Non-pigmented ciliary epithelial cell (primary cell): ENCODE results near the gene SF3B2.
"Not testable (repeated sequence)": the region's sequence is repeated elsewhere in the genome, so short reads cannot be mapped to it uniquely, and the experiment has no call there.

ENCODE experiments used
- DNase-seq: peaks from one replicate; pipeline ENCODE4 v3.0.0-alpha.2; 2010; ENCODE audit warnings: low read depth

SF3B2 gene

GRCh38 chr11:66051766-66052663 is at the start of gene SF3B2:
Gene SF3B2, plus strand, starts transcription at chr11:66052364. Its CDS starts 21 bp downstream, at chr11:66052385.
- peak; percentile 89 for DNase-seq

- no peak for DNase-seq
Measured at GRCh38 chr11:66002648-66003225, 49.4 kb upstream of the SF3B2 start.

- DNase-seq, result no peak
Measured at GRCh38 chr11:66003291-66003690, 48.9 kb upstream of the SF3B2 start.

- no peak for DNase-seq
Measured at GRCh38 chr11:66004186-66004585, 48.0 kb upstream of the SF3B2 start.

GRCh38 chr11:66006134-66006890 is 45.9 kb upstream of the SF3B2 start:
- DNase-seq, result no peak

- no peak for DNase-seq
Measured at GRCh38 chr11:66006891-66007176, 45.3 kb upstream of the SF3B2 start.

- DNase-seq, result no peak
Measured at GRCh38 chr11:66007201-66007634, 44.9 kb upstream of the SF3B2 start.

- DNase-seq, result no peak
Measured at GRCh38 chr11:66008095-66008467, 44.1 kb upstream of the SF3B2 start.

GRCh38 chr11:66008468-66009101 is 43.6 kb upstream of the SF3B2 start:
- no peak for DNase-seq

GRCh38 chr11:66010036-66010435 is 42.1 kb upstream of the SF3B2 start:
- DNase-seq, result not testable (repeated sequence)

GRCh38 chr11:66011239-66011784 is 40.9 kb upstream of the SF3B2 start:
- DNase-seq, result no peak

- DNase-seq, result no peak
Measured at GRCh38 chr11:66011785-66012303, 40.3 kb upstream of the SF3B2 start, which contains the start of gene CST6. Gene CST6, plus strand, starts transcription at chr11:66012008. Its CDS starts 37 bp downstream, at chr11:66012045.

GRCh38 chr11:66012371-66012945 is 39.7 kb upstream of the SF3B2 start:
- DNase-seq, result no peak

- no peak for DNase-seq
Measured at GRCh38 chr11:66012946-66013761, 39.0 kb upstream of the SF3B2 start.

- no peak for DNase-seq
Measured at GRCh38 chr11:66013762-66014100, 38.4 kb upstream of the SF3B2 start.

- no peak for DNase-seq
Measured at GRCh38 chr11:66014804-66015453, 37.2 kb upstream of the SF3B2 start.

- DNase-seq, result no peak
Measured at GRCh38 chr11:66015454-66015881, 36.7 kb upstream of the SF3B2 start.

- no peak for DNase-seq
Measured at GRCh38 chr11:66015936-66016792, 36.0 kb upstream of the SF3B2 start.

- no peak for DNase-seq
Measured at GRCh38 chr11:66016793-66017177, 35.4 kb upstream of the SF3B2 start.
